NOMO-1 treated with DMSO at 0.1 percent for 48 hours (cell line): ENCODE results near the gene MRLN.
"Not testable (repeated sequence)": the region's sequence is repeated elsewhere in the genome, so short reads cannot be mapped to it uniquely, and the experiment has no call there.

Experiments
- DNase-seq: peaks from one replicate; lab custom pipeline; 2025; ENCODE audit not compliant: unreplicated experiment; lab: John Stamatoyannopoulos, UW

MRLN gene

GRCh38 chr10:59748834-59749233 is 4.4 kb downstream of the MRLN start:
- DNase-seq, result no peak

- DNase-seq, result no peak
Observed at GRCh38 chr10:59745163-59745650, 8.0 kb downstream of the MRLN start.

- not testable (repeated sequence) for DNase-seq
Observed at GRCh38 chr10:59744762-59745161, 8.5 kb downstream of the MRLN start.

- not testable (repeated sequence) for DNase-seq
Observed at GRCh38 chr10:59744156-59744555, 9.1 kb downstream of the MRLN start.

- DNase-seq, result no peak
Observed at GRCh38 chr10:59741583-59741982, 11.7 kb downstream of the MRLN start.

- no peak for DNase-seq
Observed at GRCh38 chr10:59741048-59741447, 12.2 kb downstream of the MRLN start.

GRCh38 chr10:59736749-59737148 is 16.5 kb downstream of the MRLN start:
- DNase-seq, result no peak

GRCh38 chr10:59735296-59735695 is 18.0 kb downstream of the MRLN start:
- no peak for DNase-seq

- no peak for DNase-seq
Observed at GRCh38 chr10:59734014-59734462, 19.2 kb downstream of the MRLN start.

- not testable (repeated sequence) for DNase-seq
Observed at GRCh38 chr10:59733321-59734013, 19.8 kb downstream of the MRLN start.

- not testable (repeated sequence) for DNase-seq
Observed at GRCh38 chr10:59732849-59733248, 20.4 kb downstream of the MRLN start.

GRCh38 chr10:59729167-59729566 is 24.1 kb downstream of the MRLN start:
- not testable (repeated sequence) for DNase-seq

GRCh38 chr10:59724098-59724938 is 28.9 kb downstream of the MRLN start:
- no peak for DNase-seq

GRCh38 chr10:59720377-59720776 is 32.9 kb downstream of the MRLN start:
- DNase-seq, result no peak

GRCh38 chr10:59719374-59719773 is 33.9 kb downstream of the MRLN start:
- DNase-seq, result no peak

GRCh38 chr10:59718257-59718656 is 35.0 kb downstream of the MRLN start:
- DNase-seq, result no peak

- DNase-seq, result no peak
Observed at GRCh38 chr10:59713196-59713821, 39.9 kb downstream of the MRLN start.

GRCh38 chr10:59711871-59712494 is 41.3 kb downstream of the MRLN start:
- no peak for DNase-seq

- no peak for DNase-seq
Observed at GRCh38 chr10:59709395-59710125, 43.7 kb downstream of the MRLN start, which contains the start of gene SLC16A9. Gene SLC16A9 (minus strand): TSS chr10:59709850. CDS start chr10:59684291, 25,559 bp downstream.

GRCh38 chr10:59708816-59709394 is 44.4 kb downstream of the MRLN start:
- no peak for DNase-seq
